Medulla oblongata (tissue), 1 donor: ENCODE measurements around the gene XCR1.
"Not testable (repeated sequence)": the region's sequence is repeated elsewhere in the genome, so short reads cannot be mapped to it uniquely, and the experiment has no call there.

Experiments
- DNase-seq: peaks from one replicate; pipeline ENCODE4 v3.0.0-alpha.2; 2015; ENCODE audit errors: extremely low spot score

XCR1 gene, protein sequence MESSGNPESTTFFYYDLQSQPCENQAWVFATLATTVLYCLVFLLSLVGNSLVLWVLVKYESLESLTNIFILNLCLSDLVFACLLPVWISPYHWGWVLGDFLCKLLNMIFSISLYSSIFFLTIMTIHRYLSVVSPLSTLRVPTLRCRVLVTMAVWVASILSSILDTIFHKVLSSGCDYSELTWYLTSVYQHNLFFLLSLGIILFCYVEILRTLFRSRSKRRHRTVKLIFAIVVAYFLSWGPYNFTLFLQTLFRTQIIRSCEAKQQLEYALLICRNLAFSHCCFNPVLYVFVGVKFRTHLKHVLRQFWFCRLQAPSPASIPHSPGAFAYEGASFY

DNA sequence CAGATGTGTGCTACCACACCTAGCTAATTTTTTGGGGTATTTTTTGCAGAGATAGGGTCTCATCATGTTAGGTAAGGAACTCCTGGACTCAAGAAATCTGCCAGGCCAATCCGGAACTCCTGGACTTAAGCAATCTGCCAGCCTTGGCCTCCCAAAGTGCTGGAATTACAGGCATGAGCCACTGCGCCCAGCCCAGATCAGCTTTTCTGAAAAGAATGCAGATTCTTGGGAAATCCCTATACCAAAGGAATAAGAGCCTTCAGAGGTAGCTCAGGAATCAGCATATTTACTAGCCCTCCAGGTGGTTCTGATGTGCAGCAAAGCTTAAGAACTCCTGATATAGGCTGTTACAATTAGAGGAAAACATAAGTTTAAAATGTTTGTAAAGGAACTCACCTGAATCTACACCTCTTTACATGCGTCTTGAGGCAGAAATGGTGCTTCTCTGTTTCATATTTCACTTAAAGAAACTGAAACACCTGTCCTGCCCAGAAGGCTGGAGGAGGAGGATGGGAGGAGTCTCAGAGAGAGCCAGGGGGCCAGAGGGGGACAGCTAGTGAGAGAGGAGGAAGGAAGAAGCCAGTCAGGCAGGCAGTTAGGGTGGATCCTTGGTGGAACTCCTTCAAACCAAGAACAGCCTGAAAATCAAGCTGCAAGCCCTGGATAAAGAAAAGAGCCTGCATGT lies at the start of gene XCR1:
TSS of gene XCR1 (minus strand) at position 463 of the 685 bp plus-strand sequence. CDS start 5,536 bp downstream, outside the sequence.
- DNase-seq: no peak

DNA sequence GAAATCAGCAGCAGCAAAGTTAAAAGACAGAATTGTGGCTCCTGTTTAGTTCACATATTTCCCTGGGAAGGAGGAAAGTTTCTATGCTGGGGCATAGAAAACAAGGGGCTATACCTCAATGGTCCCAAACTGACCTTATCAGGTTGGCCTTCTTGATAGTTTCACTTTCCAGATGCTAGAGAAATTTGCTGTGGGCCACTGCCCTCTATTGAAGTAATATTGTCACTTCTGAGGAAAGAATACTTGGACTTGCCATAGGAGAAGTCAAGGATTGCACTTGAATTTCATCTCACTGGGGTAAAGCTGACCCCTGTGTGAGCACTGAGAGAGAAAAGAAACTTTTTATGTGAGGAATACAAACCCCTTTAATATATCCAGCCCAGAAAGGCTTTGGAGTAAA lies 49.3 kb upstream of the XCR1 start:
- peak; percentile 65 for DNase-seq

- no peak for DNase-seq
Measured at GRCh38 chr3:46075816-46076215, 48.5 kb upstream of the XCR1 start.

DNA sequence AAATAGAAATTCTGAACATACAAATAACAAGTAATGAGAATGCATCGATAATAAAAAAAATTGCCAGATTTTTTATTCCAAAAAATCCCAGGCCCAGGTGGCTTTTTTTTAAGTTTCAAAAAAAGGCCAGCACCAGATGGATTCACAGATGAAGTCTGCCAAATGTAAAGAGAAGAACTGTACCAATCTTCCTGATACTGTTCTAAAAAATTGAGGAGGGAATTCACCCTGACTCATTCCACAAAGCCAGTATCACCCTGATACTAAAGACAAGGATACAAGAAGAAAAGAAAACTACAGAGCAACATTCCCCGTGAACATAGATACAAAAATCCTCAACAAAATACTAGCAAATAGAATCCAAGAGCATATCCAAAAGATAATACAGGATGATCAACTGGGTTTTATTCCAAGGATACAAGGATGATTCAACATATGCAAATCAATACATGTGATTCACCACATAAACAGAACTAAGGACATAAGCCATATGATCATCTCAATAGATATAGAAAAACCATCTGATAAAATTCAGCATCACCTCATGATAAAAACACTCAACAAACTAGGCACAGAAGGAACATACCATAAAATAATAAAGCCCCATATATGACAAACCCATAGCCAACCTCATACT lies 44.1 kb upstream of the XCR1 start:
- DNase-seq: no peak

DNA sequence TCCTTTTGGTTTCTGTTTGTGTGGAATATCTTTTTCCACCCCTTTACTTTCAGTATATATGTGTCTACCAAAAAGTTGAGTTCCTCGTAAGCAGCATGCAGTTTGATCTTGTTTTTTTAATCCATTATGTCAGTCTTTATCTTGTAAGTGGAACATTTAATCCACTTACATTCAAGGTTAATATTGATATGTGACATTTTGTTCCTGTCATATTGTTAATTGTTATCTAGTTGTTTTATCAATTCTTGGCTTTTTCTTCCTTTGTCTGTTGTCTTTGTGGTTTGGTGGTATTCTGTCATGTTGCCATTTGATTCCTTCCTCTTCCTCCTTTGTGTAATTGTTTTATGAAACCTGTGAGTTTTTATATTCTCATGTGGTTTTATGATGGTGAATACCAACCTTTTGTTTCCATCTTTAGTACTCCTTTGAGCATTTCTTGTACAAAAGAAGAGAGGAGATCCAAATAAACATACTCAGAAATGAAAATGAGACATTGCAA lies 43.4 kb upstream of the XCR1 start:
- DNase-seq: no peak

DNA sequence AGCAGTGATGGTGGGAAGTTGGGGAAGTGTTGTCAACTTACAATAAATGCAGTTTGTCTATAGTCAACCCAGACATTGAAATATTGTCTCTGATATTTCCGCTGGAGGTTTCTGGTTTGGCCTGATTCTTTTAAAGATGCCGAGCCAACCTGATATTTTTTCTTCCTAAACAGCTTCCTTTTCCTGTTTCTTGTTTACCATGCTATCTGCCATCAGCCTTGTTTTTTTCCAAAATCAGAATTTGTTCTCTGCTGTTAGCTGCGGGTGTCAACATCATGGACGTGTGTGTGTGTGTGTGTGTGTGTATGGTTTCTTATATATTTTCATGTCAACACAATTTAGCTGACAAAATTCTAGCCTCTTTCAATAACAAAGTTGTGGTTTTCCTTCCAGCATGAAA lies 41.2 kb upstream of the XCR1 start:
- DNase-seq: no peak

GRCh38 chr3:46067401-46067800 lies 40.1 kb upstream of the XCR1 start:
- DNase-seq: no peak

- no peak for DNase-seq
Measured at GRCh38 chr3:46065750-46066256, 38.5 kb upstream of the XCR1 start.

DNA sequence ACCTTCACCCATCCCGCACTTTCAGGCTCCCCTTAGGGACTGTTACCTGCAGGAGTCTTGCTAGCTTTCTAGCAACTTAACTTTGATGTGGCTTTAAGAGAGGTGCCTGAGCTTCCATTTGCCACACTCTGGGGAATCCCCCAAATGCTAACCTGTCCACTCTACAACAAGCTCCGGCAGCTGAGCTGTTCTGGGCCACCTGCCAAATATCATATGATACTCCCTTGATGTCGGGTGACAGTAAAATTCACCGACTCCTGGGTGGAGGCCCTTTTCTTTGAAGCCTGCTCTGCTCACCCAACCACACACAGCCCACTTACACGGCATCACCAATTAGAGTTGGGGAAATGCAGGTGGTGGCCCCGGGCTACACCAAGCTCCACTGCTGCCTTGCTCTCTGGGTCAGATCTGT lies 38.0 kb upstream of the XCR1 start:
- DNase-seq: no peak

DNA sequence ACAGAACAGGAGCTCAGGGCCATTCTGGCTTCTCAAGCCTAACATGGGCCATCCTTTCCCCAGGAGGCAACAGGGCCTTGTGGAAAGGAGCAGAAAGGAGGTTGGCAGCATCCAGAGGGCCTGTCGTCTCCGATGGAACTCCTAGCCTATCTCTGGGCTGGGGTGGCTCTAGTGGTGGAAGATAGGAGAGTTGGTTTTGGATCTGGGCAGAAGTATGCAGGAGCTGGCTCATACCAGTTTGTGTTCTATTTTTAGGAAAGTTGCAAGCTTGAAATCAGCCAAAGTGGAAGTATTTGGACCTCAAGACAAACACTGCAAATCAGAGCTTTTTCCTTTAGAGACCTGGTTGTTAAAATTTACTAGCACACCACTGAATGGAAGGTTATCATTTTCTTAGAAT lies 35.4 kb upstream of the XCR1 start:
- peak; percentile 23 for DNase-seq

DNA sequence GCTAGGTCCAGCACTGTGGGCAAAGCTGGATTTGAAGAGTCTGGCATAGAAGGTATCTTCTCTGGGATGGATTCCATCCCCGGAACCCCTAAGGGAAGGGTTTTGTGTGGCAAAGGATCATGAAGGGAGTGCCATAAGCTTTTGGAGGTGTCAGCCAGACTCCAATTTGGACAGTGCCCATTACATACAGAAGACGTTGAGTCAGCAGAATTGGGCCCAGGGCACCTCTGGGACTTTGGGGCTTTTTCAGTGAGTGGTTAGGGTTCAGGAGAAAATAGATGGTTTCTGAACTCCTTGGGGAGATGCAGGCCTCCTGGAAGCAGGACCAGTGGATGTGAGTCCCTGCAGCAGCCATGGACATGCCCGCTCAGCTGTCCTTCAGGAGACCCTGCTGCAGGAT lies 34.6 kb upstream of the XCR1 start:
- no peak for DNase-seq

- no peak for DNase-seq
Measured at GRCh38 chr3:46061108-46061720, 33.9 kb upstream of the XCR1 start.

DNA sequence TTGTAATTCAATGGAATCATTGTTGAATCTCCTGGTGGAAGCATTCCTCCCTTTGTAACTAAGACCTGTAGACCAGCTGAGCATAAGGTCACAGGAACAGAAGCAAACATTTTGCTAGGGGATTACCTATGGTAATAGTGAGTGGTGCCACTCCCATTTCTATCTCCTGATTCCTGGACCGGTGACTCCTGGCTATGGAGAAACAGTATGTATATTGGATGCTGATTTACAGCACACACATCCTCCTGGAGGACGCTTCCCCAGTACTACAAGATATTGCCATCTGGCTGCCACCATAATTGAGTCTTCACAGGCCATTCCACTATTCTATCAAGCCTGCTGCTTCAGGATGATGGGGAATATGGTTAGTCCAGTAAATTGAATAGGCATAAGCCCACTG lies 33.3 kb upstream of the XCR1 start:
- no peak for DNase-seq

- peak; percentile 74 for DNase-seq
Measured at GRCh38 chr3:46059432-46059831, 32.1 kb upstream of the XCR1 start.

DNA sequence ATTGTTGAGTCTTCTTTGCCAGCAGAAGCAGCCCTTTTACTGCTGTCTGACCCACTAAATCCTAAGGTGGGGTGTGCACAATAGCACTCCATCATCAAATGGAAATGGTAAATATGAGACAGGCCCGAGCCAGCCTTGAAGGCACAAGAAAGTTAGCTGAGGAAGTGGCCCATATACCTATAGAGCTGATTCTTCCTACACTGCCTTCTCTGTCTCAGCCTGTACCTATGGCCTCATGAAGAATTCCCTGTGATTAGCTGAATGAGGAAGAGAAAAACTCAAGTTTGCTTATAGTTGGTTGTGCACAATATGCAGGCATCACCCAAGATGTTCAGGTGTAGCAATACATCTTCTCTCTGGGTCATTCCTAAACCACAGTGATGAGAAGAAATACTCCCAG lies 31.7 kb upstream of the XCR1 start:
- no peak for DNase-seq

DNA sequence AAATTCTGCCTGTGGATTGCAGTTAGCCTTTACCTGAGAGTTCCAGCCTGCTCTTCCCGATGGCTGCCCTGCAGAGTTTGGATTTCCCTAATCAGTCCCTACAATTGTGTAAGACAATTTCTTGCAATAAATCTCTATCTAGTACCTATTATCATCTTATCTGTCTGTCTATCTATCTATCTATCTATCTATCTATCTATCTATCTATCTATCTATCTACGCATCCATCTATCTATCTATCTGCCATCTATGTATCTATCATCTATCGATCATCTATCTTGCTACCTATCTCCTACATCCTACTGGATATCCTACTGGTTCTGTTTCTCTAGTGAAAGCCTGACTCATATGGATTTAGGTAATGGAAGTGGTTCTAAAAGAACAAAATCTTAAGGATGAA lies 30.4 kb upstream of the XCR1 start:
- DNase-seq: no peak

DNA sequence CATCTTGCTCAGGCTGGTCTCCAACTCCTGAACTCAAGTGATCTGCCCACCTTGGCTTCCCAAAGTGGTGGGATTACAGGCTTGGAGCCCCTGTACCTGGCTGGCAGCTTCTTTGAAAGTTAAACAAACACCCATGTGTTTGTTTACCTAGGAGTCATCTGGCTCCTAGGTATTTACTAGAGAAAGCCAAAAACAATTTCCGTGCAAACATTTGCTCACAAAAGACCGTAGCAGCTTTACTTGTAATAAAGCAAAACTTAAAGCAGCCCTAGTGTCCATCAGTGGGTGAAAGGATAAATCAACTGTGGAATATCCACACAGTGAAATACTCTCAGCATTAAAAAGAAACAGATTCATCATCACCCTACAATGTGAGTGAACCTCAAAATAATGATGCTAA lies 29.4 kb upstream of the XCR1 start:
- no peak for DNase-seq

DNA sequence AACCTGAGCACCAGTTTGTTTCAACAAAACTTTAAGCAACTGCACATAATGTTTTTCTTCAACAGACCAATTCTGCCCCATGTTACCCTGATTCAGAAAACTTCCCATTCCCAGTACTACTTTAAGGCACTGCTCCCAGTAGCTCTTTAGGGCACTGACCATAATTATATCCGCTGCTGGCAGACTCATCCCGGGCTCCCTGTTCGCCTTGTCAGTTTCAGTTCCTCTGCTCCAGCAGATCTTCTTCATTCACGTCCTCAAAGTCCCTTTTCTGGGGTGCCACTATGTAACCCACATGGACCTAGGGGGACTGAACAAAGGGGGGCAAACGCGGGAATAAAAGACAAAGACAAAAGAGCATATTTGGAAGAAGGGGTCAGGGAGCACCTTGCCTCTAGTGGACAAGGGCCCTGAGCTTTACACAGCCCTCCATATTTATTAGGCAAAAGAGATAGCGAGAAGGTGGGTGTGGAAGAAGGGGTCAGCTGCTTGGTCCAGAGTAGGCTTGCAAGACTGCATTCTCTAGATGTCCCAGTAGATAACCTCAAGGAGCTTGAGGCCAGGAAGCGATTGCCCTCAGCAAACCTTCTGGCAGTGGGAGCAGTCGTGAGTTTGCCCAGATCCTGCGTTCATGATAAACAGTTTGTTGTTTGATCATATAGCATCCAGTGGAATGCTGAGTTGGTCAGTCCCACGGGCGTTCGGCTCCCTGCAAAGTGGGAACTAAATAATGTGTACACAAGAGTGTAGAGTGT lies 26.7 kb upstream of the XCR1 start:
- DNase-seq: peak; percentile 47

GRCh38 chr3:46053265-46053664 lies 26.0 kb upstream of the XCR1 start:
- not testable (repeated sequence) for DNase-seq

GRCh38 chr3:46052531-46052930 lies 25.2 kb upstream of the XCR1 start:
- no peak for DNase-seq

- no peak for DNase-seq
Measured at GRCh38 chr3:46049093-46049492, 21.8 kb upstream of the XCR1 start.
